ENCODE results near the gene G6PC2. TPM values are rescaled to one million over a fixed set of nuclear protein-coding genes. Genes with fewer than 3 reads are reported as not detected.
A peak's percentile ranks its signal among the peaks of the same experiment; 100 is the strongest.

G6PC2 gene
- total RNA-seq, 4 donors from 2014 or later = 0.29 TPM; not detected in 3

DNA sequence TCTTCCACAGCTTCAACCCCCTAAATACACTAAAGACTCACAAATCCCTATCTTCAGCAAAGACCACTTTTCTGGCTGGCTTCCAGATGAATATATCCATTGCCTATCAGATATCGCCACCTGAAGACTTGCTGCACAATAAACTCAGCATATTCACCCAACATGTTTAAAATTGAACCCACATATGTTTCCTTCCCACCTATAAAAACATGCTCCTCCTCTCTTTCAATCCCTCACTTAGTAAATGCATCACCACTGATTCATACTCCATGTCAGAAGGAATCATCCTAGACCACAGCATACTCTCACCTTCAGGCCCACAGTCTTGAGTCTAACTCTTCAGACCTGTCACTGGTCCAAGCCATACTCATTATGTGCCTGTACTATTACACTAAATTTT, 16.1 kb upstream of the G6PC2 start:
- 100% methylated on average over 1 of the region's 1 CpG for WGBS, 2 donors
- peaks cover 0 to 2% of the 10 kb centered on the region in 2 donors for H3K4me1 ChIP-seq
- TF ChIP-seq, protein P1, sequence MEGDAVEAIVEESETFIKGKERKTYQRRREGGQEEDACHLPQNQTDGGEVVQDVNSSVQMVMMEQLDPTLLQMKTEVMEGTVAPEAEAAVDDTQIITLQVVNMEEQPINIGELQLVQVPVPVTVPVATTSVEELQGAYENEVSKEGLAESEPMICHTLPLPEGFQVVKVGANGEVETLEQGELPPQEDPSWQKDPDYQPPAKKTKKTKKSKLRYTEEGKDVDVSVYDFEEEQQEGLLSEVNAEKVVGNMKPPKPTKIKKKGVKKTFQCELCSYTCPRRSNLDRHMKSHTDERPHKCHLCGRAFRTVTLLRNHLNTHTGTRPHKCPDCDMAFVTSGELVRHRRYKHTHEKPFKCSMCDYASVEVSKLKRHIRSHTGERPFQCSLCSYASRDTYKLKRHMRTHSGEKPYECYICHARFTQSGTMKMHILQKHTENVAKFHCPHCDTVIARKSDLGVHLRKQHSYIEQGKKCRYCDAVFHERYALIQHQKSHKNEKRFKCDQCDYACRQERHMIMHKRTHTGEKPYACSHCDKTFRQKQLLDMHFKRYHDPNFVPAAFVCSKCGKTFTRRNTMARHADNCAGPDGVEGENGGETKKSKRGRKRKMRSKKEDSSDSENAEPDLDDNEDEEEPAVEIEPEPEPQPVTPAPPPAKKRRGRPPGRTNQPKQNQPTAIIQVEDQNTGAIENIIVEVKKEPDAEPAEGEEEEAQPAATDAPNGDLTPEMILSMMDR (IDR thresholded peaks at IDR 0.05) = no peak
- no peak for TF ChIP-seq POLR2A (IDR thresholded peaks at IDR 0.05)
- no peaks in the 10 kb centered on the region for H3K9me3 ChIP-seq
- no peak overlapping the region for H3K27ac ChIP-seq
- intact Hi-C loops (cut with DNase I) = no loop called here
- no peak overlapping the region for H3K4me3 ChIP-seq (replicated peaks in 1 of 3)
- no peaks in the 10 kb centered on the region for H3K36me3 ChIP-seq
- no peaks in the 10 kb centered on the region for H3K27me3 ChIP-seq
- DNase-seq = no peak

DNA sequence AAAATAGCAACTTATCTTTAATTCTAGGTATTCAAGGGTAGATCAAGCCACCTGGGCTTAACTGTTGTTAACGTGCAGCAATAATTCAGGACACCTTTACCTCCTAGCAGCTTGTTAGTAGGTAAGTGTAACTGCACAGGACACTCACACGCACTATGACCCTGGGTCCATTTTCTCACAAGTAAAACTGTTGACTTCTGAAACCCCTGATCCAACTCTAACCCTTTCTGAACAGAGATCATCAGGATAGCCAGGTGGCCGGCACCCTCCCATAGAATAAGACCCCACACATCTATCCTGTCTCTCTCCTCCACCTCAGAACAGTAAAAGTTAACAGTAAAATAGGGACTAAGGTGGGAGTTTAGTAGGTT, 11.5 kb upstream of the G6PC2 start:
- TF ChIP-seq, protein P1 (IDR thresholded peaks at IDR 0.05) = no peak
- TF ChIP-seq POLR2A (IDR thresholded peaks at IDR 0.05) = no peak
- WGBS, 2 donors = 31 to 38% methylated on average over 3 of the region's 3 CpGs
- H3K9me3 ChIP-seq = no peaks in the 10 kb centered on the region
- H3K27me3 ChIP-seq = no peaks in the 10 kb centered on the region
- no peak for DNase-seq
- intact Hi-C loops (cut with DNase I) = no loop called here
- H3K4me1 ChIP-seq = peaks cover 0 to 11% of the 10 kb centered on the region in 2 donors
- H3K27ac ChIP-seq = no peak overlapping the region
- H3K36me3 ChIP-seq = no peaks in the 10 kb centered on the region
- no peak overlapping the region for H3K4me3 ChIP-seq (replicated peaks in 1 of 3)

DNA sequence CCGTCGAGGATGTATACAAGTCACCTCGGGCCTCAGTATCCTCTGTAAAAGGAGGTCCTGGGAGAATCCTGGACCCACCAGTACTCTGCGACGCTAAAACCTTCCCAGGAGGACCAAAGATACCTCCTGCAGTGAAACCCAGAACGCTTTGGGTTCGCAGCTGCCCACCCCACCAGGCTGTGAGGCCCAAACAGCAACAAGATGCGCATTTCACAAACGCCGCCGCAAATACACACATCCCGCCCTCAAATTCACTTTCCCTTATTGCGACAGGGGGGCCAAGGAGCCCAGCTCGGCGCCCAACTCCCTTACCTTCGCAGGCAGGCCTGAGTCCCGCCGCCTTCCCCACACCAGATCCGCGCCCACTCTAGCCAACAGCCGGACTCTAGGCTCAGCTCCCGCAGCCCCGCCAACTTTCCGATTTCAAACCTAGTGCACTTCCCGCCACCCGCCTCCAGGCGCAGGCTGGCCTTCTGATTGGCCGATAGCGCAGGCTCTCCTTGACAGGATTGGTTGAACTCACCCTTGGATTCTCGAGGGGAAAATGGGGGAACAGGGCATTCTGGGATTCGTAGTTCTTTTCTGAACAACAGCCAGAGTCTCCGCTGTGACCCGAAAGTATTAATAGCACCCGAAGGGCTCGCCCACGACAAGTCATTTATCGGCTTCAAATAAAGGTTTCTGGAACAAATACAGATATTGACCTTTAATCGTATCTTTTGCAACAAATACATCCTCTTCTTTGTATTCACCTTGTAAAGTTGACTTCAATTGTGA, 10.9 kb upstream of the G6PC2 start, which contains the start of gene SPC25:
Gene SPC25, minus strand, starts transcription at position 425 of the 777 bp plus-strand sequence. CDS start 911 bp downstream, outside the sequence.
- Histone ChIP-seq H3K36me3 (no peaks in the 10 kb centered on the region), H3K9me3 (no peaks in the 10 kb centered on the region), H3K4me1 (peaks cover 0 to 11% of the 10 kb centered on the region in 2 donors), H3K27ac (no peak within 1 kb of the TSS), H3K4me3 (replicated peaks in 1 of 3) (peak within 1 kb of the TSS in 2 of 3 donors; percentile 30 to 32), H3K27me3 (no peaks in the 10 kb centered on the region)
- 1 to 2% methylated on average over 26 to 34 of the region's 38 CpGs for WGBS, 2 donors
- intact Hi-C loops (cut with DNase I) = no loop called here
- TF ChIP-seq POLR2A (IDR thresholded peaks at IDR 0.05) = no peak
- TF ChIP-seq, protein P1 (IDR thresholded peaks at IDR 0.05) = peak in 1 of 6 experiments; percentile 22
- DNase-seq = peak; percentile 85 to 87

DNA sequence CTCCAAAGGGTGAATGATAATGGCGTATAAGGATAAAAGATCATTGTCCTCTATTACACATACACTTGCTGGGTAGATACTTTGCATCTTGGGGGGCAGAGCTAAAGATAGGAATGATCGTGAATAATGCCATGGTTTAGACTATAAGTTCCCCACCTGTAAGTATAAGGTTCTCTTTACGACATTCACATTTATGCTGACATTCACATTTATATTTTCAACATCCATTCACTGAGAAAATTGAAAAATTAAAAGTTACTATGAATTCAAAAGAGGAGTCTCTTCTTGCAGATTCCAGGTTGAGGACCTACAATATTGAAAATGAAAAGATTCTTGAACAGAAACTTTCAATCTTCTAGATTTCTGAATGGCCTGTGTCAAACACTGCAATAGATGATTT, 8.8 kb upstream of the G6PC2 start:
- Histone ChIP-seq H3K4me3 (replicated peaks in 1 of 3) (no peak overlapping the region), H3K27ac (no peak overlapping the region), H3K9me3 (no peaks in the 10 kb centered on the region), H3K27me3 (no peaks in the 10 kb centered on the region), H3K36me3 (no peaks in the 10 kb centered on the region), H3K4me1 (peaks cover 0 to 11% of the 10 kb centered on the region in 2 donors)
- no peak for TF ChIP-seq POLR2A (IDR thresholded peaks at IDR 0.05)
- TF ChIP-seq, protein P1 (IDR thresholded peaks at IDR 0.05) = no peak
- DNase-seq = no peak
- intact Hi-C loops (cut with DNase I) = no loop called here
- WGBS, 2 donors = 65 to 98% methylated on average over 3 of the region's 3 CpGs

DNA sequence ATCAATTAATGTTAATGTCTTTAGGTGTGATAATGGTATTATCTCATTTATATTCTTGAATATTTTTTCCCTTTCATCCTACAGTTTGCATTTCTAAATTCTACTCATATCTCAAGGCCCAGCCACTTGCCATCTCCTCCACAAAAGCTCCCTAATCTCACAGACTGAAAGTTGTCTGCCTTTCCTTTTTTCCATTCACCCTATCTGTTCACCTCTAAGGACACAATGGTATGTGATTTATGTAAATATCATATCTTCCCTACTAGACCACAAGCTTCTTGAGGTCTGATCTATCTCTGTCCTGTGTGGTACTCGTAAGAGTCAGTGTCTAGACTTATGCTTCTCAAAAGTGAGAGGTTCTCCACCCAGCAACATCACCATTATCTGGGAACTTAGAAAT, 7.0 kb upstream of the G6PC2 start:
- intact Hi-C loops (cut with DNase I) = no loop called here
- Histone ChIP-seq H3K4me3 (replicated peaks in 1 of 3) (no peak overlapping the region), H3K4me1 (peaks cover 0 to 11% of the 10 kb centered on the region in 2 donors), H3K27ac (no peak overlapping the region), H3K9me3 (no peaks in the 10 kb centered on the region), H3K36me3 (no peaks in the 10 kb centered on the region), H3K27me3 (no peaks in the 10 kb centered on the region)
- TF ChIP-seq POLR2A (IDR thresholded peaks at IDR 0.05) = no peak
- TF ChIP-seq, protein P1 (IDR thresholded peaks at IDR 0.05) = no peak
- WGBS, 2 donors = 91 to 97% methylated on average over 1 of the region's 1 CpG
- no peak for DNase-seq

Measured in thyroid gland (tissue), 4 donors.